Hindlimb muscle (tissue), 1 donor: ENCODE results near the gene CACNG3. TPM values are rescaled to one million over a fixed set of nuclear protein-coding genes. Genes with fewer than 3 reads are reported as not detected.

Experiments used
- DNase-seq: peaks from one replicate; pipeline ENCODE4 v3.0.0-alpha.2; 2013
- polyA plus RNA-seq: library from polyadenylated mRNA; unstranded; fragments of 120-200 nt; gene quantifications from one replicate; pipeline ENCODE4 v1.2.1, GENCODE V29; 2013; ENCODE audit not compliant: insufficient read length

CACNG3 gene
- polyA plus RNA-seq, 1 donor = not detected

DNA sequence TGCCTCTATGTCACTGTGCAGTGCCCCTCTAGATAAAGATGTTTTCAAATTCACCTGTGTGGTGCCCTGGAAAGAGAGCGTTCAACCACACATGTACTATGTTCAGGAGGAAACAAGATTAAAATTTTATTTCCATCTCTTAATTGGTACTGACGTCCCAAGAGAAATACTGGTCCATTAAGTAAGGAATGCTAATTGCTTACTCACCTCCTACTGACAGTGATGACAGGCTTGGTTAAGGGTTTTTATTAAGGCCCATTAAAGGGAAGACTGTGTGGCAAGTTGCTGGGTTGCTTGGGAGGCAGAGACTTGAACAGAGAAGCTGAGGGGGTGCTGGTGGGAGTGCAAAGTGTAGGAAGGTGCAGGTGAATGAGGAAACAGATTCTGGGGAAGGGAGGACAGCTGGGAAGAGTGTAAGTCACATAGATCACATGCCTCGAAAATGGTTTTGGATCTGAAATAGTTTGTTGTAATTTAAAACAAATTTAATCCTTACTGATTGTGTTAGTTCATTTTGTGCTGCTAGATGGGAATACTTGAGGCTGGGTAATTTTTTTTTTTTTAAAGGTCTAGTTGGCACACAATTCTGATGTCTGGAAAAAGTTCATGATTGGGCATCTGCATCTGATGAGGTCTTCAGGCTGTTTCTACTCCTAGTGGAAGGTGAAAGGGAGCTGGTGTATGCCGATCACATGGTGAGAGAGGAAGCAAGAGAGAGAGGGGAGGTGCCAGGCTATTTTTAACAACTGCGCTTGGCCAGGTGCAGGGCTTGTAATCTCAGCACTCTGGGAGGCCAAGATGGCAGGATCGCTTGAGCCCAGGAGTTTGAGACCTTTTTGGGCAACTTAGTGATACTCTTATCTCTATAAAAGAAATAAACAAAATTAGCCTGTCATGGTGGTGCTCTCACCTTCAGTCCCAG, 140.5 kb downstream of the CACNG3 start:
- no peak for DNase-seq

GRCh38 chr16:24409045-24409444, 152.9 kb downstream of the CACNG3 start:
- DNase-seq = no peak
